GM23248 (cell line): Measurements from ENCODE around the gene KLHDC8B.

Experiments used
- EZH2 ChIP-seq: fragments of 200-600 bp; sonication (generic); IDR thresholded peaks from 2 replicates; pipeline ENCODE4 v1.6.1; 2018; ENCODE audit warnings: antibody characterized with exemption, mild to moderate bottlenecking; ENCODE audit not compliant: insufficient read depth, poor library complexity, severe bottlenecking
- EZH2phosphoT487 ChIP-seq: fragments of 200-600 bp; sonication (generic); IDR thresholded peaks from 2 replicates; pipeline ENCODE4 v1.6.1; 2018; ENCODE audit warnings: antibody characterized with exemption, moderate library complexity, mild to moderate bottlenecking, low read depth; ENCODE audit not compliant: insufficient read depth

GRCh38 chr3:49182682-49183081 is 11.3 kb downstream of the KLHDC8B start:
- TF ChIP-seq EZH2 (no peak), EZH2phosphoT487 (no peak)
